Endometrial microvascular endothelial cells (primary cell): Measurements from ENCODE around the gene FADS2. TPM values are rescaled to one million over a fixed set of nuclear protein-coding genes. Genes with fewer than 3 reads are reported as not detected.

ENCODE experiments used
- in situ Hi-C: cut with HindIII; loops from 2 replicates; pipeline ENCODE4 v1.10.0; 2017; ENCODE audit warnings: low sequenced_read_pairs, low pct_unique_long_range_greater_than_20kb; ENCODE audit errors: inconsistent ontology term
- total RNA-seq: library from RNA; depleted of rRNA; stranded (reverse); fragments of >200 nt; gene quantifications from one replicate; pipeline ENCODE4 v1.2.3, GENCODE V29; 2015; ENCODE audit errors: inconsistent ontology term

Gene FADS2
- total RNA-seq, 1 donor from 2014 or later = 121 TPM

GRCh38 chr11:61837411-61838005 is 9.4 kb downstream of the FADS2 start:
- in situ Hi-C loops = no loop called here

GRCh38 chr11:61838501-61838900 is 10.4 kb downstream of the FADS2 start:
- in situ Hi-C loops = no loop called here

DNA sequence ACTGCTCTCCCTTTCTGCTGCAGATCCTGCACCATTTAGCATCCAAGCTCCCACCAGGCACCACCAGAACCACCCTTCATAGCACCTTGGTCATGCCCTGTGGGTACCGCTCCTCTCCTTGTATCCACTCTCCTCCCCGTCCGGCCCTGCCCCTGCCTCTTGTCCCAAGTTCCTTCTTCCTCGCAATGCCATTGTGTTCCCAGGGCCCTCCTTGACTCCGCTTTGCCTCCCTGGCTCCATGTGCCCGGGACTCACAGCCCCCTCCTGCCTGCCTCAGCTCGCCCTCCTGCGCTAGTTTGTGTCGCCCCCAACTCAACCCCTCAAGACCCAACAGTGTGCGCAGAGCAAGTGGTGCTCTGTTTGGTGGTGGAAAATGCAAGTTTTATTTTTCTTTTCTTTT is 10.8 kb downstream of the FADS2 start:
- in situ Hi-C loops = no loop called here

GRCh38 chr11:61839742-61840141 is 11.6 kb downstream of the FADS2 start:
- in situ Hi-C loops = no loop called here

DNA sequence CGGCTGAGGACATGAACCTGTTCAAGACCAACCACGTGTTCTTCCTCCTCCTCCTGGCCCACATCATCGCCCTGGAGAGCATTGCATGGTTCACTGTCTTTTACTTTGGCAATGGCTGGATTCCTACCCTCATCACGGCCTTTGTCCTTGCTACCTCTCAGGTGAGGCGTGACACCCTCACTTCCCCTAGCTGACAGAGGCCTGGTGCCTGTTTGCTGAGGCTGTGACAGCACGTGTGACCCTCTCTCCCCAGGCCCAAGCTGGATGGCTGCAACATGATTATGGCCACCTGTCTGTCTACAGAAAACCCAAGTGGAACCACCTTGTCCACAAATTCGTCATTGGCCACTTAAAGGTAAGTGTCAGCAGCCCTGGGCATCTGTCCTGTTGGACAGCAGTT is 12.3 kb downstream of the FADS2 start:
- in situ Hi-C loops = no loop called here

DNA sequence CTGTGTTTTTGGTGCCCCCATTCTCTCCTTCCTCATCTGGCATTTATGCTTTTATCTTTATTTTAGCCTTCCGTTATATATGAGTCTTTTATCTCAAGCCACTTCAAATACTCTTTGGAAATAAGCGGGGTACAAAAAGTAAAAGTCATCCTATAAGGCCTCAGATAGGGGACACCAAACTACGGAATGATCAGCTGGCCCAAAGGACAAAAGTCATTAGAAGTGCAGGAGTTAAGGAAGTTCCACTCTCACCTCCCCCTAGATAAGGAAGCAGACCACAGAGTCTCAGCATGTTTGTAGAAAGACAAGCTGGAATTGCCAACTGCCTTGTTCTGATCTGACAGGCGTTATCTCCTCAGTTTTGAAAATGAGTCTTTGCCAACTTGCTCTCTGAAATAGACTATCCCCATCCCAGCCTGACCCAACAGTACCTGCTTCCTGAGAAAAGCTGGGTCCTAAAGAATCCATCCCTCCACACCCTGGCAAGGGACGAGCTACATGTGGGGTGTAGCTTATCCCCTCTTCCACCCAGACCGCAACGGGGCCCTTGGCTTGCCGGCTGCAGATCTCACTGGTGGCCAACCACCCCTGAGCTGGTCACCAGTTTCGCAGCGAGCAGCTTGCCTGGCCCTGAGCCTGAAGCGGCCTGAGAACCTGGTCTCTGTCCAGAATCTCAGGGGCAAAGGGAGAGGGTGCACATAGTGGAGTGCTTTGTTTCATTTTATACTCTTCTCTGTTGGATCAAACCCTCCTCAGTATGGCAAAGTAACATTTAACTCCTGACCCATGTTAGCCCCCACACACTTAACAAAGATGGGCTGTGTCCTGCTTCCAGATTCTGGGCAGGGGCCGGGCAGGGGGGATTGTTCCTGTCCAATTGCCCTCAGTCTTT is 13.8 kb downstream of the FADS2 start:
- in situ Hi-C loops = no loop called here

GRCh38 chr11:61842528-61842820 is 14.4 kb downstream of the FADS2 start:
- in situ Hi-C loops = no loop called here

DNA sequence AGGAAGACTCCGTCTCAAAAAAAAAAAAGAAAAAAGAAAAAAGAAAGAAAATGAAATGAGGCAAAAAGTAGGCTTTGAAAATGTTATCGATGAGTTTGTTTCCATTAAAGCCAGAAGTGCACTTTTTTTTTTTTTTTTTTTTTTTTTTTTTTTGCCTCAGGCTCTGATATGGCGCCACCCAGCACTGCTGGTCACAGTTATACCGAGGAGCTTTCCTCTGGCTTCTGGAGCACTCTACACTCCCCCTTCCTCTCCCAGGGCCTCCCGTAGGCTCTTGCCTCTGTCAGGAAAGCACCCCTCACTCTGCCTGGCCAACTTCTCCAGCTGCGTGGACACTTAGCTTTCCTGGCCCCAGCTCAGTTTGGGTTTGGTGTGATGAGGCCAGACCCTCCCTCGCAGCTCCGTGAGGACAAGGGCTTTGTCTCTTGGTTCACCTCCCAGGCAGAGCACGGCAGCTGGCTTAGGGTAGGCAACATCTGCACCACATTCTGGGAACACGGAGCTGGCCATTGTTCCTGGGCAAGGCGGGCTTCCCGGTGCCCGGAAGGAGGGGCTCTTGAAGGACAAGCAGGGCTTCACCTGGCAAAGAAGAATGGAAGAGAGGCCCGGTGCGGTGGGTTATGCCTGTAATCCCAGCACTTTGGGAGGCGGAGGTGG is 16.9 kb downstream of the FADS2 start:
- in situ Hi-C loops = no loop called here

DNA sequence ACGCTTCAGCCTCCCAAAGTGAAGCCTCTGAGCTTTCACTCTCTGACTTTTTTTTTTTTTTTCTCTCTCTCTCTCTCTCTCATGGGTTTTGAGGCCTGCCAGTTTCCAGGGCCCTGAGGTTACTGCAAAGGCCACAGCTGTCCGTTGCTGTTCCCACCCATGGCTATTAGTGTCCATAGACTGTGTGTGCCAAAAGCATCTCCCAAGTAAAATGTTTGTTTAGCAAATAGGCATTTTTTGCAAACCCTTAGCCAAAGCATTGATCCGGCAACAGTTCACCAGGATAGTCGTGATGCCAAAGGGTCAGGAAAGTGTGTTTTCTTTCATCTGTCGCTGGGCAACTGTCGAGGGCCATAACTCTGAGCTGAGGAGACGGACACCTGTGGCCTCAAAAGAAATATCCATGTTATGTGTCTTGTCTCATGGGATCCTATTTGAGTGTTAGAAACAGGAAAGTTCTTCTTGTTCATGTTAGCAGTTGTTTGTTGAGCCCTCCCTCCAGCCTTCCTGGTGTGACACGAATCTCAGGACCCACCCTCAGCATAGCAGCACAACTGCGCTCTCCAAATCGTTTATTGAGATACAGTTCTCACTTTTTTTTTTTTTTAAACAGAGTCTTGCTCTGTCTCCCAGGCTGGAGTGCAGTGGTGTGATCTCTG is 18.4 kb downstream of the FADS2 start:
- in situ Hi-C loops = no loop called here

GRCh38 chr11:61847914-61848581 is 19.9 kb downstream of the FADS2 start:
- in situ Hi-C loops = no loop called here

- in situ Hi-C loops = no loop called here
Observed at GRCh38 chr11:61848631-61849030, 20.5 kb downstream of the FADS2 start.

DNA sequence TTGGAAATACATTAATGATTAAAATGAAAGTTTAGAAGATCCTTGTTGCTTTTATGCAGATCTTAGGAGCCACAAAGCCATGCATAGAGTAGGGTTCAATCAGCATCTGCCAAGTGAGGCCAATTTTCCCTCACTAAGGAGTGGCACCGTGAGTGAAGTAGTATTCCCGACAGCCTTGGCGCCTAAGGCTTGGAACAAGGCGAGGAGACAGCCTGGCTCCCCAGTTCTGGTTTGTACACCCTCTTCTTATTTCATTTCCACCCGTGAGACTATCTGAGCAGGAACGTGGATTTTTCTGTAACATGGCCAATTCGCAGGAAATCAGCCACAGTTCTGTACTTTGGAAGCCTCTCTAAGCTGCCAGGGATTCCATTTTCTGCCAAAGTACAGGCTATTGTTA is 22.6 kb downstream of the FADS2 start:
- in situ Hi-C loops = no loop called here

- in situ Hi-C loops = no loop called here
Observed at GRCh38 chr11:61851113-61851899, 23.2 kb downstream of the FADS2 start.

DNA sequence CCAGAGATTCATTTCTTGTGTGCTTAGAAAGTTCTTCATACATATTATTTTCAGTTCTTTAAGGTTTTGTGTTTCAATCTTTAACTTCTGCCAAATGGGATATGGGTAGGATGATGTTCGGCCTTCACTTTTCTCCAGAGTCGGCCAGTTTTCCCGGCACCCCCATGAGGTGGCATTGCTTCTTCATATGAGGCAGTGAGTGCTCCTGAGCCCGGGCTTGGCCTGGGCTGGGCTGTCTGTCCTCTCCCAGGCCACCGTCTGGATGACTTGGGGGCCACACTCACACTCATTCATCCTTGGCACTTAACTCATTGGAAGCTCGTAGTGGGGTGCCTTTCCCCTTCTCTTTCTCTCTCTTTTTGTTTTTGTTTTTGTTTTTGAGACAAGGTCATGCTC is 23.8 kb downstream of the FADS2 start:
- in situ Hi-C loops = no loop called here

DNA sequence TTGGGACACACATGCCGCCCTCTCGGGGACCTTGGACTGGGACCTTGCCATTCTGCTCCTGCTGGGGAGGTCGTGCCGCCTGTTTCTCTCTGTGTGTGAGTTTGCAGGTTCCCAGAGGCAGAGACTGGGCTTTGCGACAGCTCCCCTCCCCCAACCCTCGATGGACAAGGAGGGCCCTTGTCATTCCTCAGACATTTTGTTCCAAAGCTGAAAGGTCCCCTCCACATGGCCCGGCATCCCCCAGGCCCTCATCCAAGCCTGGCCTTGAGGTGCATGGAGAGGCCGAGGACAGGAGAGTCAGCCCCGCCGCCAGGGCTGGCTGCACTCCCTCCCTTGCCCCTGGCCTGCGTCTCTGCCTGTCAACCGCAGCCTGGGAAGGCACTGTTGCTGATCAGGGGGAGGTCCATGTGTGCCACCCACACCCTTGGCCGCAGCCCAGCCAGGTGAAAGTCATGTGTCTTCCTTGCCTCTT is 25.6 kb downstream of the FADS2 start:
- in situ Hi-C loops = no loop called here

- in situ Hi-C loops = no loop called here
Observed at GRCh38 chr11:61854206-61854895, 26.3 kb downstream of the FADS2 start.

DNA sequence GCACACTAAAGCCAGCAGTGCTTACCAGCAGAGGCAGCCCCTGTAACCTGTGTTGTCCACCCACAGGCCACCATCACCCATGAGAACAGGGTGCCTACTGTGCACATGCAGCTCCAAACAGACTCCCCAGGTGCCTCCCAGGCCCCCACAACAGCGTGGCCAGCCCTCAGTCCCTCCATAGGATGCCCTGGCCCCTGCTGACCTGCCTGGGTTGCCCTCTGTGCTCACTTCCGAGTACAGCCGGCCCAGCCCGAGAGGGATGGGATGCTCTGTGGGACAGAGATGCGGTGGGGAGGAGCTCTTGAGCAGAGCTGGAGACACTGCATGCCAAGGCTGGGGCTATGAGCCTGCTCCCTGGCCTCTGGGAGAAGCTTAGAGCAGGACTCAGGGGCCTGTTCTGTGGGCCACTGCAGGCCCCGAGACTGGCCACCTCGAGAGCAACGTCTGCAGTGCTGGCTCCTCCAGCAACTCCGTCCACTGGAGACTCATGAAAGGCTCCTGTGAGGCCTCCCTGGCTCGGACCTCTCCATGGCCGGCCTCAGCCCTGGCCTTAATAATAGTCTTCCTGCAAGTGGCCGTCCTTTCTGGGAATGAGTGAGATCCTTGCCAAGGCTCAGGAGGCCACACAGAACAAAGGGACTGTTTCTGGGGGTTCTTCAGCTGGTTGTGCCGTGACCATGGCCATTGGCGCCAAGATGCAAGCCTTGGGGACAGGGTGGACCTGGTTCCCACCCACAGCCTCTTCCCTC is 27.0 kb downstream of the FADS2 start:
- in situ Hi-C loops = no loop called here
